GM18498 (cell line): ENCODE results near the gene PTPRR.

Source experiments
- ATAC-seq: cut with Tn5 transposase; IDR thresholded peaks from one replicate; pipeline ENCODE4 v1.9.1; 2021; ENCODE audit warnings: mild to moderate bottlenecking, moderate library complexity; ENCODE audit not compliant: unreplicated experiment

The PTPRR gene

DNA sequence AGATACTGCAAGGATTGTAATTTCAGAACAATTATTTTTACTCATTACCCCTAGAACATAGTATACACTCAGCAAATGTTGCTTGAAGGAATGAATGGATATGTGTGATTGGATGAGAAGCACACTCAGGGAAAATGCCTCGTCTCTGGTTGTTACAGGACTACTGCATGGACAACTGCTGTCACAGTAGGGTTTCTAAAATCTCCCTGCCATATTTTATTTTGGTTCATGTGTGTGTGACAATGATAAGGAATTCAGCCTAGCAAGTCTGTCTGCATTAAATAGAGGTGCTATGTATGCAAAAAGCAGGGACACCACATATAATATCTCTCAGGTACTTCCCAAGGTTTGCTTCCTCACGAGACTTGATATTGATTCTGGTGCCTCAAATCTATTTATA is 1.4 kb downstream of the PTPRR start:
- ATAC-seq, result no peak

DNA sequence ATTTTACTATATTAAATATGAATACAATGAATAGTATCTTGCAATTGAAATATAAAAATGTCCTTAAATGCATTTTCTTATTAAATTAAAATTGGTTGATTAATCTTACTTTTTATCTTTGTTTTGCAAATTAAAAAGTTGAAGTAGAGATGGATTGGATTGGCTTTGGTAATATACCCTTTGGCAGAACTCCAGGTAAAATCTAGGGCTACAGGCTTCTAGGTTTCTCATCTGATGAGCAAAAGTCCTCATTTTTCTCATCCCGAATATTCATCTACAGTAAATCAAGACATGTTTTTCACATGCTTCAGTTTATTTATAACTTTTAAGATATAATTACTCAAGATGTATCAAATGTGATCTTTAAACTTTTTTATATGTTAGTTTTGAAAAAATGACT is 2.2 kb downstream of the PTPRR start:
- ATAC-seq, result no peak

DNA sequence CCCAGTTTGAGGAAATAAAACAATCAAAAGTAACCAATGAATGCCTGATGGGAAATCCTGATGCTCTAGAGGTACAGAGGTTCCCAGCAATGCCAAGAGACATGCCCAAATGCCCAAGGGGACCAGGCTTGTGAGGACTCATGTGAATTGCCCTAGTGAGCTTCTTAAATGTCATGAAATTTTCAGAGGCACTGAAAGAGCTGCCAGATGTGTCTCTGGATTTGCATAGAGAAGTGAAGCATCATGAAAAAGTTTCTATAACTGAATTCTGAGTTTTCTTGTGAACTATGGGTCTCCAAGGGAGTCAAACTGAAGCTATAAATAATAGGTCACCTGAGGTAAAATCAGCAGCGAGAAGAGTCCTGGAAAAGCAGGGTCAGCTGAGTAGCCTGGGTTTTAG is 9.9 kb downstream of the PTPRR start:
- no peak for ATAC-seq

DNA sequence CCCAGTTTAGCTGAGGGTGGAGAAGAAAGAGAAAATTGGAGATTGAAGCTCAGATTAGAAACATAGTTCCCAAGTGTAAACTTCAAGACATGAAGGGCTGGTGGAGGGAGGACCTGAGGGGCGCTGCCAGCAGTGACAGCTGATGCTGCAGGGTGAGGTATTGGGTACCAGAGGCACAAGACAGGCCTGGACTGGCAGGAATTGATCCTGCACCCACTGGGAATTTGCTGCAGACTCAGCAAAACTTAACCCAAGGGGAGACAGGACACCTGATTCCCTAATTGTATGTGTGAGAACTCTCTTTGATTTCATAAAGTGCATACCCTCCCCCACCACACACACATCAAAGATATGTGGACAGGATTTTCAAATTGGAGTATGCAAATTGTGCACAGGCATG is 11.6 kb downstream of the PTPRR start:
- ATAC-seq, result no peak

DNA sequence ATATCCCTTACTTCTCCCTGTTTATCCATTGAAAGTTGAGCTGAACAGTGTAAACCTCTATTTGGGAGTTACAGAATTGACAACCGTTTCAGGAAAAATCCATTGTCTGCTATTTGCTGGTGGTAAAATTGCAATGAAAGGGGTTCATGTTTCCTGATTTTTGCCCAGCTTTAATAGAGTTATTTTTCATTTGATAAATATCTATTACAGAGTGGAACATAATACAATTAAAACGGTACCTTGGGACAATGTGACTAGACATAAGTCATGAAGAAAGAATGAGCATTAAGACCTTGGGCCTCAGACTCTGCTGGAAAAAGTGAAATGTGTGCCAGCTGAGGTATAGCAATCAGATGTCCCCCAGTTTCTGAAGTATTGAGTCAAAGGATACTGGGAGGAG is 13.1 kb downstream of the PTPRR start:
- no peak for ATAC-seq

DNA sequence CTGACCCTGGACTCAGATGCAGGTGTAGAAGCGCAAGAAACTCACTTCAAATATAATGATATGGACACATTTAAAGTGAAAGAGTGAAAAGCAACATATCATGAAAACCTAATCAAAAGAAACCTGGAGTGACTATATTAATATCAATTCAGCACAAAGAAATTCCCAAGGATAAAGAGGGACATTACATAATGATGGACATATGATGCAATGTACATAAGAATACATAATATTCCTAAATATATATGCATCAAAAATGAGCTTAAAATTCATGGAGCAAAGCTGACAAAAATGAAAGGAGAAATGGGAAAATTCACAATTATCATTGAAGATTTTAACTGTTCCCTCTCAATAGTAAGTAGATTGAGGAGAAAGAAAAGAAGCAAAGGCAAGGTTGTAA is 24.6 kb downstream of the PTPRR start:
- no peak for ATAC-seq

DNA sequence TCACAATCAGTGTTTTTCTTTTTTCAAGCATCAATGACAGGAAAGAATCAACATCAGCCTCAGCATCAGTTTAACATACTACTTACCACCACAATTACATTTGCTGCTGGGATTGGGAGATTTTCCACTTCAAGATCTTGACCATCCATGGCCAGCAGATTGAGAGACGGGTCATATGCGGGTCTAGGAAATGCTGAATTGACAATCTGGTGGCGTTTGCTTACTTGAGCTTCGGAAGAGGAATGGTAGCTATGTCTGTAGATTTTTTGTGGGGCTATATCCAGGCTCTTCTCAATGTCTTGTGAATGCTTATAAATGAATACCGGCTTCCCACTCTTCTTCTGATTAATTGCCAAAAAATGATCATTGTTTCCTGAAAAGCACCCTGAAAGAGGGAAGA is 27.9 kb downstream of the PTPRR start:
- ATAC-seq, result no peak

DNA sequence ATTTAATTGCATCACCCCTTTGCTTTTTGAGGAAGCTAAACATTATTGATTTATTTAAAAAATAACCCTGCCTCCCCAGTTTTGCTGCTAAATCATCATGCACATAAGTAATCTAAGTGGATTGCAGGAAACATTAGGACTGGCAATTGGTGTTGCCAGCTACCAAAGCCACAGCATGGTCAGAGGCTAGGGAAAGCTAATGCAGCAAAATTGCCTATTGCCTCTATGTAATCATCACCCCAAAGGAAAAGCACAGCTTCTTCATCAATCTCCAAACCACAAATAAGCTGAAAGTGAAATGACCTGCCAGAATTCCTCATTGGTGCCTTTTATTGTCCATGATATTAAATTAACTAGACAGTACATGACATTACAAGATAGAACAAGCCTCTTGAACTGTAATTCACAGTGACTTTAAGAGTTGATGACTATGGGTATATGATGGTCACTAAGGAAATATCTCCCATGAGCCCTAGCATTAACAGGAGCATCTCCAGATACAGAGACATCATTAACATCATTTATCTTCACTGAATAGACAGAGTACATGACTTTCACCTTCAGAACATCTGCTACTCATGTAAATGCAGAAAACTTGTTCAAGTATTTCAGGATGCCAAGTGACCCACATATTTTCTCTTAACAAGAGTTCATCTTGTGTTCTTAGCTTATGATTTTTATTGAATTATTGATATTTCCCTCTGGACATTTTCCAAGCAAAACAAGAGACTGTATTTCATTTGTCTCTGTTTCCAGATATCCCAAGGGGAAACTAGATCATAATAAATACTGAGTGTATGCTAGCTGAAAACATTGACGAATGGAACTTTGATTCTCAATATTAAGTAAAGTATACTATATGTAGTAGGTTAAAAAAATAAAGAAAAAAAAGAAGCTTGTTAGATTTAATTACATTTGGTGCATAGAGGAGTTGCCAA is 29.4 kb downstream of the PTPRR start:
- ATAC-seq, result no peak

DNA sequence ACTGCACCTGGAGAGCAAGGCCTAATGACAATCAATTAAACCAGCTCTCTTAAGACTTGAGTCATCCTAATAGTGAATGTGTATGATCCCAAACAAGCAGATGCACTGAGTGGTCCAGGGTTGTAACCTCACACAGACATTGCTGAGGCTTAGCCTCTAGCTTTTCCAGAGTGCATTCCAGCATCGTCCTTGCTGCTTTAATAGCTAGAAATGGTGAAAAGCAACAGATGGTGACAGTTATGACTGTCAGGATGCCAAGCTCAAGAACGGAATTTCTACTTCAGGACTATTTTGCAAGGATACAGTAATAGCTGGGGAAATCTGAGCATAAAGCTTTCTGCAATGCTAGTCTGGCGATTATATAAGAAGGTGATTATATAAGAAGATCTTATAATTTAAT is 34.6 kb downstream of the PTPRR start:
- ATAC-seq, result no peak

DNA sequence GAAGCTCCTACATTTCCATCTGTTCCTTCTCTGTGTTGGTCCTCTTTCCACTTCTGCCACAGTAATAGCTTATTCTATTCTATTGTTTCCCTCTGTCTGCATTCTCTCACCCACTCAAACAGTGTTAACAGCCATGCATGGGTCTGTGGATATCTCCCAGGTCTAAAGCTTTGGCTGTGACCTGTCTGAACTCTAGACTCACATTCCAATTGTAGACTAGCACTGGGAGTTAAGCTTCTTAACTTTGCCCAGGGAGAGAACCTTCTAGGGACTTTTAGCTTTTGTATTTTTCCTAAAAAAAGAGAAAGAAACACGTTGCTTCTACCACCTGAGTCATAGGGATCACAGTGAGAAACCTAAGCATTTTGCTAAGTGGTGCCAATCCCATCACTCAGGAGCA is 36.7 kb downstream of the PTPRR start:
- no peak for ATAC-seq

DNA sequence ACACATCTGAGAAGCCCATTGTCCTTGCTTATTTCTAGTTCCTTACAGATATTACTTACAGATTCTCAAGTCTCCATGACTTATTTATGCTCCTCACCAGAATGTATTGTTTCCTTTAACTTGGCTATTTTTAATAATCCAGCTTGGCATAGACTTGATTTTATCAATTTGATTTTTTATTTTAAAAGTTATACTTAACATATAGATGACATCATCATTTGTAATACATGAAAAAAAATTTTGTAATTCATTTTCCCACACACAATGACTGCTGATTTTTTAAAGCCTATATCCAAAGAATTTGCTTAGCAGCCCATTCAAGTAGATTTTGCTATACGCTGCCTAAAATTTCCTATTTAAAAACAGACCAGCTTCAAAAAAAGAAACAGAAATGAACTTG is 39.8 kb downstream of the PTPRR start:
- ATAC-seq, result no peak

DNA sequence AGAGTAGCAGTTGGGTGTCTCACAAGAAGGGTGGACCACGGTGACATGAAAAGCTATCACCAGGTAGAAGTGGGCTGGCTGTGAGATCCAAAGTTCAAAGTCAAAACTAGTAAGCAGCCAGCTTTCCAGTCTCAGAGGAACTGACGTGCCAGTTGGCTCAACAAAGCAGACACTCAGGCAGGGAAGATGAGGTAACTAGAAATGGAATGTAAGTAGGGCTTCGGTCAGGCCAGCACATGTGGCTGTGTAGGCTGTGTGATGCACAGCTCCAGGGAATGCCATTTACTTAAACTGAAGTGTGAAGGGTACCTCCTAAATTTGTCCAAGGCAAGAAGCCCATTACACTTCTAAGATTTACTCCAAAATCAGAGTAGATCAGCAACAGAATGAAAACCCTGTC is 43.6 kb downstream of the PTPRR start:
- no peak for ATAC-seq

DNA sequence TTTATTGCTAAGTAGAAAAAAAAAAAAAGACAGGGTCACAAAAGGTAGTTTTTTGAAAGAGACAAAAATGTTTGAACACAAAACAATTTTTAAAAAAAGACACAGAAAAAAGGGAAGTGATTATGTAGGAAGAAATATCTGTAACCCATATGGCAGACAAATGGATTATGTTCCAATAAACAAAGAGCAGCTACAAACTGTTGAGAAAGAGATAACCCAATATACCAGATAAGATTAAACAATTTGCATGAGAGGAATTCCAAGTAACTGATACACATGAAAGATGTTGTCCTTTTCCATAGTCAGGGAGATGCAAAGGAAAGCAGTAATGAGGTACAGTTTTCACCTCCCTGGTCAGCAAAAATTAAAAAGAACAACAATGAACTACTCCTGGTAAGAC is 44.9 kb downstream of the PTPRR start:
- no peak for ATAC-seq

DNA sequence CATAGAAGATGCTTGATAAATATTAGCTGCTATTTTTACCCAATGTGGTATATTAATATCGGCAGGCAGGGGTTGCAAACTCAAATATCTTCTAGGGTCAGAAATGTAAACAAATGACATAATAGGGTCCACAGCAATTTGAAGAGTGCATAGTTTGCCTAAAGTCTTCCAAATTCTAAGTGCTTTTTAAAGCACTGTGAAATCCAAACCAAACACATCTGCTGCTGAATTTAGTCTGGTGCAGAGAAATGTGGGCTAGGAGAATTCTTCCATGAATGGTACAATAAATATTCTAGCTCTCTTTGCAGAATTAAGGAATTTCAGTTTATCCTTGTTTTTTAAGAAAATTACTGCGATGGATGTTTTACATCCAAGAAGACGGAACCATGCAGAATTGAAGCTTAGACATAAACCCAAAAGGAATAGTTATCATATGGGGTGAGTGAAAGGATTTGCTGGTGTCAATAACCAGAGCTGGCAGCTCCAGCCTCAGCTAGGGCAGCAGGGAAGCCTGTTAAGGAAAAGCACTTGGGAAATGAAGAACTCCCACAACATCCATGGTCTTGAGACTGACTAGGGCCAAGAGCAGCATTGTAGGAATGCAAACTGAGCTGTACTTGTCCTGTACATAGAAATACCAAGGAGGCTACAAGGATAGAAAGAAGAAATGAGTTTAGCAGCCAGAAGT is 65.5 kb downstream of the PTPRR start:
- ATAC-seq, result no peak

DNA sequence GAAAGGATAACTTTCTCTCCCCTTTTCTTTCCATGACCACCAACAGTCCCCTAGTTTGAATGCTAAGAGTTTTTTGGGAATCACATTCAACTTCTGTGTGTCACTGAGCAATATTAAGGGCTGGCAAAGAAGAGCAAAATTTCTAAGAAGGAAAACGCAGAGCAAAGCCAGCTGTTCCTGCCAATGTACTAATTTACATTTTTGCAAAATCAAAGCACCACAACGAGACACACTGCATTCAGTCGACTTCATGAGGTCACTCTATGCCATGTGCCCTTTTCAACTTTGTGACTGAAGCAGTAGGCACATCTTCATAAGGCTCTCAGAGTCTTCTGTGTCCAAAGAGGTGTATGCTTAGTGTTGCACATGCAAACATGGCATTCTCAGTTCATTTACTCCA is 66.4 kb downstream of the PTPRR start:
- ATAC-seq, result no peak

DNA sequence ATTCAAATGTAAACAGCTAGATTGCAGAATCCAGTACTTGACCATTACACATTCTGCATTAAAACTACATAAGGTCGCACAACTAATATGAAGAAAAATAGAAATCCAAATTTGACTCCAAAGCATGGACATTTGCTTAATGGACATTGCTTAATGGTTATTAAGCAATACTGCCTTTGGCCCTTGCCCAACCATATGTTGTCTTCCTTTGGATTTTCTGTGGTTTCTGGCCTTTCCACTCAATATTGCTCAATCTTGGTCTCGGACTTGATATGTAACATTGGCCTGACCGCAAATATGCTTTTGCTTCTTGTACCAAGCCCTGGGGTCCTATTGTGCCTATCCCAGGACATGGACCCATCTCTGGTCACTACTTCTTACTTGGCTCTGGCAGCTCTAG is 67.2 kb downstream of the PTPRR start:
- ATAC-seq, result no peak

DNA sequence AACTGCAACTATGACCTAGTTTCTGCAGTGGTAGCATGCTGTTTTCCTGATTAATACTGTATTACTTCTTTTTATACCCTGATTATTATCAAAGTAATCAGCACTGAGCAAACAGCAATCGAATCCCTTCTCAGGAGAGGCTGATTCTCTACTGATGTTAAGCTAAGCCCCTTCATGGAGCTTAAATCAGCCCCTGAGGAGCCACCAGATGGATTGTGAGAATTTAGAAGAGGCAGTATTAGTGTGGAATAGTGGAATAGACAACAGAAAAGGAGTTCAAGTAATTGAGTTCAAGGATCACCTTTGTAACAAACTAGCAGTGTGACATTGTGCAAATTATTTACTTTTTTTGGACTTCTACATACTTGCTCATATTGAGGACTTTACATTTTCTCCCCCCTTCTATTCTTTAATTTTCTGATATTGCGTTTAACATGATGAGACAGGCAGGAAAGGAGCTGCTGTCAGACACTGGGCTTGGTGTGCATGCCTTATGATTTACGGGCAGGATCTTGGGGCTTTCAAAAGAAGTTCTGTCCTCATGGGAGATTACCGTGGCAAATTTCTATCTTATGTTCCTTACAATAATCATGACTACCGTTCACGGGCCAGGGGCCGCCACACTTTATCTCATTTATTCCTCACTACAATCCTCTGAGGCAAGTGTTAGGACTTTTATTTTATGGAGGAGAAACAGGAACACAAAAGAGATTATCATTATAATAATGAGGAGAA is 68.0 kb downstream of the PTPRR start:
- ATAC-seq, result no peak

DNA sequence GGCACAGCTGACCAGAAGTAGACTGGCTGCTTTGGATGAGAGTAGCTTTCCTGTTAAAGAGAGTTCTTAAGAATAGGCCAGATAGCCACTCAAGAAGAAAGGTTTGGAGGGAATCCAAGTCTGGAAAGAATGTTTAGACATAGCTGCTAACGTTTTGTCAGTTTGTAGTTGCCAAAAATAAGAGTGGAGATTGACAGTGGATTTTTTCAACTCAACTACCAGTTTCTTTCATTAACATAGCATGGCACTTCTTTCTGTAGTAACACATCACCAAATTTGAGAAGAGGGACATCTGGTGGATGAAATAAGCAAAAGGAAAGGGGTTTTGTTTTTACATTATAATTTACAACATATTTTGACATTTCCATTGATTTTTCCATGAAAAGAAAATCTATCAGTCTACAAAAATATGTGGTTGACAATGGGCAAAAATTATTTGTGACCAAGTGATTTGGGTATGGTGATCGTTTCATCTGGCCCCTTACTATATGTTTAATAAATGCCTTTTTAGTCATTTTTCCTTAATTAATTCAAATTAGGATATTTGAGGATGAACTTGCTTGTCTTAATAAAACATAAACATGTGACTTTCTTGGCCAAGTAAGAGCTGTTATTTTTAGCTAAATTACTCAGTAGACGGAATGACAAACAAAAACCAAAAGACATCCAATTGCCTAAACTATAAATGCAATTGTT is 71.1 kb downstream of the PTPRR start:
- no peak for ATAC-seq

DNA sequence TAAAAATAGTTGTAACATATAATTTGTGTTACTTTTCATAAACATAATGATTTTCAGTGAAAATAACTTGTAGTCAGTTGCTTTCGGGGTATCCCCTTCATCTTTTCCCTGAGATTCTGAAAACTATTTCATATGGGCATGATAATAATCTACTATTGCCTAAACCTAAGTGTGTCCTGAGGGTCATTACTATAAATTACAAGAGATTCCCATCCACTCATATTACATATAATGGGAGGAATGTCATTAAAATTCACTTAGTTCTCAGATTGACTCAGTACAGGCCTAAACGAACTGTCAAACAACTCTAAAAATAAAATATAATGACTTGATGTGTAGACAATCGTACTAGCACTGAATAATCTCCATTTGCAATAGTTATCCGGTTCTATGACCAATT is 72.7 kb downstream of the PTPRR start:
- no peak for ATAC-seq

DNA sequence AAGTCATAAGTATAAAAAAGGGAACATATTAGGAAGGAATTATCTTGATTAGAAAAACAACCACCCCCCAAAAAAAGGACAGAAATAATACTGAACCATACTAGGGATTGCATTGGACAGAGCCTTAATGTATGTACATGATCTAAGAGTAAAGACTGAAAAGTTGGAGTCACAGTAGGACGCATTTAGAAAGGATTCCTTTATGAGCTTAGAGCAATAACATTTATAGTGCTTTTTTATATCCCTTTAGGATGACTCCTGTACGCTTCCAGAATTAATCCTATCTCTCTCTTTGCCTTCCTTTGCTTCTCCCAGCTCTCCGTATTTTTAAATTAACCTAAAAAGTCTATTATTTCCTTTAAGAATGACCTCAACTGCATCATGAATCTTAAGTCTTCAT is 75.3 kb downstream of the PTPRR start:
- no peak for ATAC-seq

DNA sequence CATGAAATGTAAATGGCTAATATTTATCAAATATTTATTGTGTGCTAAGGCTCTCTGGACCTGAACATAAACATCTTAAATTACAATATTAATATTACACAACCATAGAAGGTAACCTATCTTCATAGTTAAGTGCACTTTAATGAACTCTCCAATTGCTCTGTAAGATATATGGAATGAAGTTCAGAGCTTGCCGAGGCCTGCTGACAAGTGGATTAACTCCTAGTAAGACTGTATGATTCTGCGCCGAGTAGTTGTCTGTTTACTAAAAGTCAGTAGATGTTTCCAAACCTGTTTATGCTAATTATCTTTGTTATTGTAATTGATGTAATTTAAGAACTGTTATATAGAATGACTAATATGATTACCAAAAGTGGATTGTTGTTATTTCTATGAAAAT is 77.2 kb downstream of the PTPRR start:
- no peak for ATAC-seq
